CD4-positive, alpha-beta T cell treated with Interleukin-6 at 100 ng/mL for 8 hours (primary cell): ENCODE data around the gene CABYR.

Experiments
- DNase-seq: peaks from one replicate; pipeline ENCODE4 v3.0.0-alpha.2; 2020; ENCODE audit warnings: mixed read lengths, low spot score

CABYR gene

GRCh38 chr18:24138789-24139616 is at the start of gene CABYR:
TSS of gene CABYR (plus strand) at chr18:24139062. CDS start at chr18:24143115, 4,053 bp downstream.
- DNase-seq = peak; percentile 61

GRCh38 chr18:24089076-24089475 is 49.8 kb upstream of the CABYR start:
- no peak for DNase-seq

GRCh38 chr18:24089515-24090337 is 49.1 kb upstream of the CABYR start:
- DNase-seq = no peak

GRCh38 chr18:24090876-24091275 is 48.0 kb upstream of the CABYR start:
- DNase-seq = no peak

GRCh38 chr18:24094561-24094960 is 44.3 kb upstream of the CABYR start:
- DNase-seq = no peak

- no peak for DNase-seq
Measured at GRCh38 chr18:24095976-24096375, 42.9 kb upstream of the CABYR start.

GRCh38 chr18:24103320-24104021 is 35.4 kb upstream of the CABYR start:
- DNase-seq = no peak

- DNase-seq = no peak
Measured at GRCh38 chr18:24104486-24104885, 34.4 kb upstream of the CABYR start.

GRCh38 chr18:24108641-24109040 is 30.2 kb upstream of the CABYR start:
- DNase-seq = no peak

- DNase-seq = no peak
Measured at GRCh38 chr18:24111936-24112335, 26.9 kb upstream of the CABYR start.

- DNase-seq = no peak
Measured at GRCh38 chr18:24112464-24112863, 26.4 kb upstream of the CABYR start.

GRCh38 chr18:24112874-24113615 is 25.8 kb upstream of the CABYR start:
- DNase-seq = no peak

GRCh38 chr18:24114924-24115549 is 23.8 kb upstream of the CABYR start:
- no peak for DNase-seq

- no peak for DNase-seq
Measured at GRCh38 chr18:24115628-24116027, 23.2 kb upstream of the CABYR start.

GRCh38 chr18:24118750-24119577 is 19.9 kb upstream of the CABYR start:
- peak; percentile 79 for DNase-seq

GRCh38 chr18:24120676-24121075 is 18.2 kb upstream of the CABYR start:
- no peak for DNase-seq

GRCh38 chr18:24121625-24122024 is 17.2 kb upstream of the CABYR start:
- no peak for DNase-seq

GRCh38 chr18:24126155-24126961 is 12.5 kb upstream of the CABYR start:
- DNase-seq = no peak

GRCh38 chr18:24127735-24128134 is 11.1 kb upstream of the CABYR start:
- DNase-seq = no peak

- DNase-seq = no peak
Measured at GRCh38 chr18:24128700-24129099, 10.2 kb upstream of the CABYR start.
